Loucy (cell line): ENCODE data around the gene SLC4A9.

ENCODE experiments used
- EZH2phosphoT487 ChIP-seq: fragments of 200-600 bp; IDR thresholded peaks from 2 replicates; pipeline ENCODE4 v1.6.1; 2018; ENCODE audit warnings: antibody characterized with exemption, mild to moderate bottlenecking, moderate library complexity, borderline replicate concordance
- TF ChIP-seq, protein P1 (sequence below): fragments of 200-600 bp; sonication (generic); conservative IDR thresholded peaks from 2 replicates; pipeline ENCODE4 v1.5.1; 2014; ENCODE audit warnings: mild to moderate bottlenecking, antibody characterized with exemption, low read length

GRCh38 chr5:140381351-140381750 is 21.4 kb downstream of the SLC4A9 start:
- TF ChIP-seq, protein P1, sequence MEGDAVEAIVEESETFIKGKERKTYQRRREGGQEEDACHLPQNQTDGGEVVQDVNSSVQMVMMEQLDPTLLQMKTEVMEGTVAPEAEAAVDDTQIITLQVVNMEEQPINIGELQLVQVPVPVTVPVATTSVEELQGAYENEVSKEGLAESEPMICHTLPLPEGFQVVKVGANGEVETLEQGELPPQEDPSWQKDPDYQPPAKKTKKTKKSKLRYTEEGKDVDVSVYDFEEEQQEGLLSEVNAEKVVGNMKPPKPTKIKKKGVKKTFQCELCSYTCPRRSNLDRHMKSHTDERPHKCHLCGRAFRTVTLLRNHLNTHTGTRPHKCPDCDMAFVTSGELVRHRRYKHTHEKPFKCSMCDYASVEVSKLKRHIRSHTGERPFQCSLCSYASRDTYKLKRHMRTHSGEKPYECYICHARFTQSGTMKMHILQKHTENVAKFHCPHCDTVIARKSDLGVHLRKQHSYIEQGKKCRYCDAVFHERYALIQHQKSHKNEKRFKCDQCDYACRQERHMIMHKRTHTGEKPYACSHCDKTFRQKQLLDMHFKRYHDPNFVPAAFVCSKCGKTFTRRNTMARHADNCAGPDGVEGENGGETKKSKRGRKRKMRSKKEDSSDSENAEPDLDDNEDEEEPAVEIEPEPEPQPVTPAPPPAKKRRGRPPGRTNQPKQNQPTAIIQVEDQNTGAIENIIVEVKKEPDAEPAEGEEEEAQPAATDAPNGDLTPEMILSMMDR = no peak
- no peak for TF ChIP-seq EZH2phosphoT487
